Tibial nerve (tissue), 3 donors: ENCODE measurements around the gene EFCAB8.

ENCODE experiments used
- POLR2A ChIP-seq, 2 donors: fragments of 450-650 bp; IDR thresholded peaks; one replicate each; pipeline ENCODE4 v1.6.1; 2017; ENCODE audit warnings: antibody characterized with exemption in 2 of 2, mild to moderate bottlenecking in 2 of 2, moderate library complexity in 2 of 2
- TF ChIP-seq, protein P1 (sequence below), 5 experiments: fragments of 200-600 bp in 3 of 5; fragments of 450-650 bp in 2 of 5; sonication (generic) in 3 of 5; IDR thresholded peaks; one replicate each; pipeline ENCODE4 v1.5.1; 2016 to 2019; ENCODE audit warnings: antibody characterized with exemption in 5 of 5, mild to moderate bottlenecking in 3 of 5, moderate library complexity in 2 of 5

GRCh38 chr20:32828029-32828680 is 30.6 kb upstream of the EFCAB8 start:
- no peak for TF ChIP-seq POLR2A (IDR thresholded peaks at IDR 0.05)
- TF ChIP-seq, protein P1, sequence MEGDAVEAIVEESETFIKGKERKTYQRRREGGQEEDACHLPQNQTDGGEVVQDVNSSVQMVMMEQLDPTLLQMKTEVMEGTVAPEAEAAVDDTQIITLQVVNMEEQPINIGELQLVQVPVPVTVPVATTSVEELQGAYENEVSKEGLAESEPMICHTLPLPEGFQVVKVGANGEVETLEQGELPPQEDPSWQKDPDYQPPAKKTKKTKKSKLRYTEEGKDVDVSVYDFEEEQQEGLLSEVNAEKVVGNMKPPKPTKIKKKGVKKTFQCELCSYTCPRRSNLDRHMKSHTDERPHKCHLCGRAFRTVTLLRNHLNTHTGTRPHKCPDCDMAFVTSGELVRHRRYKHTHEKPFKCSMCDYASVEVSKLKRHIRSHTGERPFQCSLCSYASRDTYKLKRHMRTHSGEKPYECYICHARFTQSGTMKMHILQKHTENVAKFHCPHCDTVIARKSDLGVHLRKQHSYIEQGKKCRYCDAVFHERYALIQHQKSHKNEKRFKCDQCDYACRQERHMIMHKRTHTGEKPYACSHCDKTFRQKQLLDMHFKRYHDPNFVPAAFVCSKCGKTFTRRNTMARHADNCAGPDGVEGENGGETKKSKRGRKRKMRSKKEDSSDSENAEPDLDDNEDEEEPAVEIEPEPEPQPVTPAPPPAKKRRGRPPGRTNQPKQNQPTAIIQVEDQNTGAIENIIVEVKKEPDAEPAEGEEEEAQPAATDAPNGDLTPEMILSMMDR (IDR thresholded peaks at IDR 0.05): no peak
